Hepatic stellate cell (primary cell): ENCODE measurements around the gene PPP2R2D.
"Not testable (repeated sequence)": the region's sequence is repeated elsewhere in the genome, so short reads cannot be mapped to it uniquely, and the experiment has no call there.

Experiments
- DNase-seq: peaks from one replicate; pipeline ENCODE4 v3.0.0; 2011; ENCODE audit warnings: low spot score

The PPP2R2D gene

GRCh38 chr10:131908151-131908550, 7.3 kb downstream of the PPP2R2D start:
- DNase-seq, result no peak

- DNase-seq, result no peak
These were observed 8.4 kb downstream of the PPP2R2D start for GRCh38 chr10:131909014-131909808.

- no peak for DNase-seq
These were observed 9.1 kb downstream of the PPP2R2D start for GRCh38 chr10:131909929-131910328.

- DNase-seq, result no peak
These were observed 10.0 kb downstream of the PPP2R2D start for GRCh38 chr10:131910663-131911314.

GRCh38 chr10:131911451-131911850, 10.6 kb downstream of the PPP2R2D start:
- no peak for DNase-seq

- DNase-seq, result no peak
These were observed 11.8 kb downstream of the PPP2R2D start for GRCh38 chr10:131912620-131913019.

GRCh38 chr10:131915484-131915883, 14.7 kb downstream of the PPP2R2D start:
- DNase-seq, result no peak

- DNase-seq, result no peak
These were observed 15.4 kb downstream of the PPP2R2D start for GRCh38 chr10:131915990-131916766.

GRCh38 chr10:131916767-131917160, 16.0 kb downstream of the PPP2R2D start:
- not testable (repeated sequence) for DNase-seq

- not testable (repeated sequence) for DNase-seq
These were observed 16.7 kb downstream of the PPP2R2D start for GRCh38 chr10:131917496-131917895.

- DNase-seq, result not testable (repeated sequence)
These were observed 18.7 kb downstream of the PPP2R2D start for GRCh38 chr10:131919461-131919860.

- no peak for DNase-seq
These were observed 19.3 kb downstream of the PPP2R2D start for GRCh38 chr10:131920151-131920550.

- DNase-seq, result no peak
These were observed 19.9 kb downstream of the PPP2R2D start for GRCh38 chr10:131920693-131921092.

GRCh38 chr10:131921184-131921583, 20.4 kb downstream of the PPP2R2D start:
- DNase-seq, result no peak

- no peak for DNase-seq
These were observed 22.4 kb downstream of the PPP2R2D start for GRCh38 chr10:131923038-131923756.

- no peak for DNase-seq
These were observed 24.3 kb downstream of the PPP2R2D start for GRCh38 chr10:131925011-131925649.

- DNase-seq, result no peak
These were observed 24.9 kb downstream of the PPP2R2D start for GRCh38 chr10:131925716-131926115.

- no peak for DNase-seq
These were observed 25.4 kb downstream of the PPP2R2D start for GRCh38 chr10:131926253-131926652.

- no peak for DNase-seq
These were observed 26.2 kb downstream of the PPP2R2D start for GRCh38 chr10:131926743-131927595.

GRCh38 chr10:131928248-131929095, 27.7 kb downstream of the PPP2R2D start:
- peak; percentile 63 for DNase-seq
